ENCODE measurements around the gene ZNF525. TPM values are rescaled to one million over a fixed set of nuclear protein-coding genes. Genes with fewer than 3 reads are reported as not detected.
A peak's percentile ranks its signal among the peaks of the same experiment; 100 is the strongest.
"Not testable (repeated sequence)": the region's sequence is repeated elsewhere in the genome, so short reads cannot be mapped to it uniquely, and the experiment has no call there.

Gene ZNF525
- total RNA-seq, 1 experiment from 2014 or later = 13.1 TPM

DNA sequence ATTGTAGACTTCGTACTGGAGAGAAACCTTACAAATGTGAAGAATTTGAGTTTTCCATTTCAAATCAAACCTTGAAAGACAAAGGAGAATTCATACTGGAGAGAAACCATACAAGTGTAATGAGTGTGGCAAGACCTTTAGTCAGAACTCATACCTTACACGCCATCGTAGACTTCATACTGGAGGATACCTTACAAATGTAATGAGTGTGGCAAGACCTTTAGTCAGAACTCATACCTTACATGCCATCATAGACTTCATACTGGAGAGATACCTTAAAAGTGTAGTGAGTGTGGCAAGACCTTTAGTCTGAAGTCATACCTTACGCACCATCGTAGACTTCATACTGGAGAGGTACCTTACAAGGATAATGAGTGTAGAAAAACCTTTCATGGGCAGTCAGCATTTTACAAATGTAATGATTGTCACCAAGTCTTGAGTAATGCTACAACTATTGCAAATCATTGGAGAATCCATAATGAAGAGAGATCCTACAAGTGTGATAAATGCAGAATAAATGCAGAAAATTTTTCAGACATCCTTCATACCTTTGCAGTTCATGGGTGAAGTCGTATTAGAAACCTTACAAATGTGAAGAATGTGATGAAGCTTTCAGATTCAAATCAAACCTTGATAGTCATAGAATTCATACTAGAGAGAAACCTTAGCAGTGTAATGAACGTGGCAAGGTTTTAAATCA lies 44.1 kb downstream of the ZNF525 start:
- Histone ChIP-seq H3F3A (ENCODE audit: low read length, unreplicated experiment) (no peaks in the 10 kb centered on the region), H4K20me1 (ENCODE audit: low read length) (no peaks in the 10 kb centered on the region), H3K9ac (ENCODE audit: low read length) (no peak overlapping the region), H3K4me1 (ENCODE audit: insufficient read depth, low read length) (no peaks in the 10 kb centered on the region), H3K79me2 (ENCODE audit: low read length) (no peaks in the 10 kb centered on the region), H3K36me3 (ENCODE audit: low read depth, low read length) (peaks cover 83% of the 10 kb centered on the region), H3K4me3 (ENCODE audit: low read length) (no peak overlapping the region), H3K9me2 (replicated peaks; ENCODE audit: low read length) (no peaks in the 10 kb centered on the region), H3K4me2 (ENCODE audit: low read length) (no peak overlapping the region), H2AFZ (ENCODE audit: low read length) (no peak overlapping the region), H3K9me3 (ENCODE audit: low read length) (peaks cover 62% of the 10 kb centered on the region), H3K27me3 (ENCODE audit: low read length) (0 out of 2 replicates have a peak, but pooled peaks cover 3% of the 10 kb centered on the region), H3K27ac (ENCODE audit: low read length) (no peak overlapping the region)
- ChIA-PET CTCF (no interaction called here), POLR2A (ENCODE audit: unreplicated experiment) (no interaction called here)
- ATAC-seq = no peak
- no peak for TF ChIP-seq EZH2phosphoT487 (IDR thresholded peaks at IDR 0.05; ENCODE audit: borderline replicate concordance, low read length)
- no peak for TF ChIP-seq EZH2 (IDR thresholded peaks at IDR 0.05; ENCODE audit: low read length, unreplicated experiment)
- TF ChIP-seq, protein P1, sequence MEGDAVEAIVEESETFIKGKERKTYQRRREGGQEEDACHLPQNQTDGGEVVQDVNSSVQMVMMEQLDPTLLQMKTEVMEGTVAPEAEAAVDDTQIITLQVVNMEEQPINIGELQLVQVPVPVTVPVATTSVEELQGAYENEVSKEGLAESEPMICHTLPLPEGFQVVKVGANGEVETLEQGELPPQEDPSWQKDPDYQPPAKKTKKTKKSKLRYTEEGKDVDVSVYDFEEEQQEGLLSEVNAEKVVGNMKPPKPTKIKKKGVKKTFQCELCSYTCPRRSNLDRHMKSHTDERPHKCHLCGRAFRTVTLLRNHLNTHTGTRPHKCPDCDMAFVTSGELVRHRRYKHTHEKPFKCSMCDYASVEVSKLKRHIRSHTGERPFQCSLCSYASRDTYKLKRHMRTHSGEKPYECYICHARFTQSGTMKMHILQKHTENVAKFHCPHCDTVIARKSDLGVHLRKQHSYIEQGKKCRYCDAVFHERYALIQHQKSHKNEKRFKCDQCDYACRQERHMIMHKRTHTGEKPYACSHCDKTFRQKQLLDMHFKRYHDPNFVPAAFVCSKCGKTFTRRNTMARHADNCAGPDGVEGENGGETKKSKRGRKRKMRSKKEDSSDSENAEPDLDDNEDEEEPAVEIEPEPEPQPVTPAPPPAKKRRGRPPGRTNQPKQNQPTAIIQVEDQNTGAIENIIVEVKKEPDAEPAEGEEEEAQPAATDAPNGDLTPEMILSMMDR (conservative IDR thresholded peaks at IDR 0.05; ENCODE audit: low read depth, low read length) = no peak
- intact Hi-C loops (cut with micrococcal nuclease) = no loop called here
- DNase-seq = no peak
- no TSS peak for BruUV-seq (replicated peaks)

DNA sequence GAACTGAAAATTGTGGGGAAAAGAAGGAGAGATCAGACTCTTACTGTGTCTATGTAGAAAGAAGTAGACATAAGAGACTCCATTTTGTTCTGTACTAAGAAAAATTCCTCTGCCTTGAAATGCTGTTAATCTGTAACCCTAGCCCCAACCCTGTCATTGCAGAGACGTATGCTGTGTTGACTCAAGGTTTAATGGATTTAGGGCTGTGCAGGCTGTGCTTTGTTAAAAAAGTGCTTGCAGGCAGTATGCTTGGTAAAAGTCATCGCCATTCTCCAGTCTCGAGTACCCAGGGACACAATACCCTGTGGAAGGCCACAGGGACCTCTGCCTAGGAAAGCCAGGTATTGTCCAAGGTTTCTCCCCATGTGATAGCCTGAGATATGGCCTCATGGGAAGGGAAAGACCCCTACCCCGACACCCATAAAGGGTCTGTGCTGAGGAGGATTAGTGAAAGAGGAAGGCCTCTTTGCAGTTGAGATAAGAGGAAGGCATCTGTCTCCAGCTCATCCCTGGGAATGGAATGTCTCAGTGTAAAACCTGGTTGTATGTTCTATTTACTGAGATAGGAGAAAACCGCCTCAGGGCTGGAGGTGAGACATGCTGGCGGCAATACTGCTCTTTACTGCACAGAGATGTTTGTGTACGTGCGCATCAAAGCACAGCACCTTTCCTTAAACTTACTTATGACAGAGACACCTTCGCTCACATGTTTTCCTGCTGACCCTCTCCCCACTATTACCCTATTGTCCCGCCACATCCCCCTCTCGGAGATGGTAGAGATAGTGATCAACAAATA lies 55.2 kb downstream of the ZNF525 start:
- H3K36me3 ChIP-seq (ENCODE audit: low read depth, low read length); H3F3A ChIP-seq (ENCODE audit: low read length, unreplicated experiment); H4K20me1 ChIP-seq (ENCODE audit: low read length); H3K9ac ChIP-seq (ENCODE audit: low read length); H3K4me3 ChIP-seq (ENCODE audit: low read length); CTCF ChIA-PET; H3K79me2 ChIP-seq (ENCODE audit: low read length); H3K9me2 ChIP-seq (replicated peaks; ENCODE audit: low read length); H2AFZ ChIP-seq (ENCODE audit: low read length); H3K4me1 ChIP-seq (ENCODE audit: insufficient read depth, low read length); H3K9me3 ChIP-seq (ENCODE audit: low read length); POLR2A ChIA-PET (ENCODE audit: unreplicated experiment); H3K27ac ChIP-seq (ENCODE audit: low read length); H3K27me3 ChIP-seq (ENCODE audit: low read length); ATAC-seq; H3K4me2 ChIP-seq (ENCODE audit: low read length); DNase-seq; intact Hi-C loops (cut with micrococcal nuclease); BruUV-seq (replicated peaks): not testable (repeated sequence)

DNA sequence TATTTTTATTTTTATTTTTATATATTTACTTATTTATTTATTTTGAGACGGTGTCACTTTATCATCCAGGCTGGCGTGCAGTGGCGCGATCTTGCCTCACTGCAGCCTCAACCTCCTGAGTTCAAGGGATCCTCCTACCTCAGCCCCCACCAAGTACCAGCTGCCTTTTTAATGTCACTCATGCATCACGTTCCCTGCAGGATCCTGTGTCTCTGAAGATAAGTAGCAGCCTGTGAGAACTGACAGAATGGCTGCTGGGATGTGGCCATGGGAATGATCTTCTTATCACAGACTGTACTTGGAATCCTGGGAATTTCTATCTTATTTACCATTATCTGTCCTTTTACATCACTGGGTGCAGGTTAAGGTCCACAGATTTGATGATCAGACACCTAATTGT lies 57.0 kb downstream of the ZNF525 start:
- ATAC-seq = no peak

DNA sequence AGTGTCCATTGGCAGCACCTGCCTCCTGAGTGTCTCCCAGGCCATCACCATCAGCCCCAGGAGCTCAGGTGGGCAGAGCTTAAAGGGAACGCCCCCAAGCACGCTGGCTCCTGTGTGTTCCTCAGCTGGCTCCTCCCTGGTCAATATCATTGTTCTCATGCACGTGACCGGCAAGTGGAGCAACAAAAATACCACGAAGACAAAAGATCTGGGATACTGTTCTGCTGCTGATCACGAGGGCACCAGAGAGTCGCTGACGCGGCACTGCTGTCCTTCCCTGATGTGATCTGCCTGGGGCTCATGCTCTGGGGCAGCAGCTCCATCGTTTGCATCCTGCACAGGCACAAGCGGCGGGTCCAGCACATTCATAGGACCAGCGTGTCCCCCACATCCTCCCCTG lies 57.6 kb downstream of the ZNF525 start:
- CTCF ChIA-PET; H3K4me2 ChIP-seq (ENCODE audit: low read length); H3K4me3 ChIP-seq (ENCODE audit: low read length); POLR2A ChIA-PET (ENCODE audit: unreplicated experiment); H3K4me1 ChIP-seq (ENCODE audit: insufficient read depth, low read length); H4K20me1 ChIP-seq (ENCODE audit: low read length); ATAC-seq; H3K9me3 ChIP-seq (ENCODE audit: low read length); H3K27me3 ChIP-seq (ENCODE audit: low read length); H3K9ac ChIP-seq (ENCODE audit: low read length); intact Hi-C loops (cut with micrococcal nuclease); H2AFZ ChIP-seq (ENCODE audit: low read length); H3K36me3 ChIP-seq (ENCODE audit: low read depth, low read length); BruUV-seq (replicated peaks); H3K27ac ChIP-seq (ENCODE audit: low read length); H3K9me2 ChIP-seq (replicated peaks; ENCODE audit: low read length); H3F3A ChIP-seq (ENCODE audit: low read length, unreplicated experiment); H3K79me2 ChIP-seq (ENCODE audit: low read length); DNase-seq: not testable (repeated sequence)

More for the DNA sequence above, 57.0 kb downstream of the ZNF525 start:
- Histone ChIP-seq H3K9me2 (replicated peaks; ENCODE audit: low read length) (no peaks in the 10 kb centered on the region), H3K79me2 (ENCODE audit: low read length) (no peaks in the 10 kb centered on the region), H3K27ac (ENCODE audit: low read length) (no peak overlapping the region), H3K9ac (ENCODE audit: low read length) (no peak overlapping the region), H2AFZ (ENCODE audit: low read length) (no peak overlapping the region), H3K9me3 (ENCODE audit: low read length) (no peaks in the 10 kb centered on the region; the same call in 1 of the 2 replicates), H3F3A (ENCODE audit: low read length, unreplicated experiment) (no peaks in the 10 kb centered on the region), H3K4me2 (ENCODE audit: low read length) (no peak overlapping the region), H3K36me3 (ENCODE audit: low read depth, low read length) (no peaks in the 10 kb centered on the region), H3K27me3 (ENCODE audit: low read length) (no peaks in the 10 kb centered on the region), H3K4me1 (ENCODE audit: insufficient read depth, low read length) (no peaks in the 10 kb centered on the region), H3K4me3 (ENCODE audit: low read length) (no peak overlapping the region), H4K20me1 (ENCODE audit: low read length) (no peaks in the 10 kb centered on the region)
- intact Hi-C loops (cut with micrococcal nuclease) = no loop called here
- no peak for DNase-seq
- CTCF ChIA-PET = no interaction called here
- no TSS peak for BruUV-seq (replicated peaks)
- no peak for TF ChIP-seq EZH2 (IDR thresholded peaks at IDR 0.05; ENCODE audit: low read length, unreplicated experiment)
- TF ChIP-seq EZH2phosphoT487 (IDR thresholded peaks at IDR 0.05; ENCODE audit: borderline replicate concordance, low read length) = no peak
- TF ChIP-seq, protein P1 (conservative IDR thresholded peaks at IDR 0.05; ENCODE audit: low read depth, low read length) = no peak
- POLR2A ChIA-PET (ENCODE audit: unreplicated experiment) = no interaction called here

DNA sequence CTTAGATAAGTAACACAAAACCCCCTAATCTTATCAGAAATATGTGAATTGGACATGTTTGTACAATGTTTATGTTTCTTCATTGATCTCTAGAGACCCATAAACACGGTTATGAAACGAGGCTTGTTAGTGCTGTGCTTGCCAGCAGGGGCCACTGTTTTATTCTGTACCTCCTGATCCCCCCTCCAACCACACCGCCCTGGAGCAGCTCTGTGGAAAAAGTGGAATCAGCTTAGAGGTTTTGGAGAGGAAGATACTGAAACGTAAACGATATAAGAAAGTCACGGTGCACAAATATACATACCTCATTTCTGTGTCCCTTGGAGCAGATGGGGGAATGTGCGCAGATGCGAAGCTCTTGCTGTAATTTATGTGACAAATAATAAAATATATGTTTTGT lies 58.2 kb downstream of the ZNF525 start:
- H3K9me3 ChIP-seq (ENCODE audit: low read length); H3K9ac ChIP-seq (ENCODE audit: low read length); H3K9me2 ChIP-seq (replicated peaks; ENCODE audit: low read length); H3F3A ChIP-seq (ENCODE audit: low read length, unreplicated experiment); H2AFZ ChIP-seq (ENCODE audit: low read length); H3K4me2 ChIP-seq (ENCODE audit: low read length); H3K4me3 ChIP-seq (ENCODE audit: low read length); BruUV-seq (replicated peaks); H3K79me2 ChIP-seq (ENCODE audit: low read length); CTCF ChIA-PET; H3K27ac ChIP-seq (ENCODE audit: low read length); H3K4me1 ChIP-seq (ENCODE audit: insufficient read depth, low read length); POLR2A ChIA-PET (ENCODE audit: unreplicated experiment); H3K36me3 ChIP-seq (ENCODE audit: low read depth, low read length); DNase-seq; H4K20me1 ChIP-seq (ENCODE audit: low read length); H3K27me3 ChIP-seq (ENCODE audit: low read length); intact Hi-C loops (cut with micrococcal nuclease): not testable (repeated sequence)
- peak; percentile 51; the same call in 1 of the 2 replicates for ATAC-seq

Data from PC-3 (cell line).